GM12878 (cell line): Measurements from ENCODE around the gene PRDM15. TPM values are rescaled to one million over a fixed set of nuclear protein-coding genes. Genes with fewer than 3 reads are reported as not detected.

ENCODE experiments used
- ATAC-seq: fragments of 200-7000 bp; cut with Tn5 transposase; 3 replicates; pipeline ENCODE4 v1.9.1; 2020; ENCODE audit warnings: mild to moderate bottlenecking, moderate library complexity
- BruUV-seq: library from RNA; stranded (reverse); fragments of 400-500 nt; replicated peaks from 2 replicates; lab custom pipeline; 2021; lab: Mats Ljungman, UMichigan
- CTCF ChIA-PET: fragments of 300-600 bp; sonication (Branson Sonifier 250); formaldehyde crosslinking; extraction: SDS; loops from one replicate; lab custom pipeline; 2021; ENCODE audit warnings: inconsistent platforms; lab: Yijun Ruan, JAX
- POLR2A ChIA-PET: fragments of 350-600 bp; formaldehyde crosslinking; extraction: SDS; loops from one replicate; lab custom pipeline; 2021; ENCODE audit warnings: inconsistent platforms; lab: Charles Lee
- RAD21 ChIA-PET: fragments of 300-600 bp; sonication (Branson Sonifier 250); formaldehyde crosslinking; loops from one replicate; lab custom pipeline; 2023; ENCODE audit warnings: antibody characterized with exemption; ENCODE audit not compliant: unreplicated experiment; lab: Charles Lee
- SMC1A ChIA-PET: fragments of 300-600 bp; sonication (Branson Sonifier 250); formaldehyde crosslinking; loops from one replicate; lab custom pipeline; 2023; ENCODE audit not compliant: unreplicated experiment, uncharacterized antibody; lab: Charles Lee
- DNase-seq: peaks from one replicate; pipeline ENCODE4 v3.0.0-alpha.2; 2011; ENCODE audit warnings: low read depth, low spot score
- FAIRE-seq: peaks from 3 replicates; lab custom pipeline; 2011; peaks lifted over from hg19 to GRCh38; lab: Jason Lieb, UNC
- H2AFZ ChIP-seq: 2 replicates; pipeline ENCODE4 v1.6.0; 2011; ENCODE audit warnings: low read depth, low read length, control low read depth; ENCODE audit not compliant: control insufficient read depth
- H3K27ac ChIP-seq: 2 replicates; pipeline ENCODE4 v1.5.1; 2011; ENCODE audit warnings: control low read depth; ENCODE audit not compliant: control insufficient read depth, insufficient read depth
- H3K27me3 ChIP-seq, 2 experiments: replicated peaks in 1 of 2; 2 replicates each; pipeline versions ENCODE4 v1.6.0 to v1.6.1; 2011; ENCODE audit warnings: low read length in 1 of 2; ENCODE audit not compliant: control insufficient read depth in 2 of 2, insufficient read depth in 2 of 2
- H3K36me3 ChIP-seq, 2 experiments: 2 replicates each; pipeline ENCODE4 v1.5.1; 2011; ENCODE audit warnings: low read length in 1 of 2; ENCODE audit not compliant: control insufficient read depth in 2 of 2, insufficient read depth in 2 of 2
- H3K4me1 ChIP-seq: 2 replicates; pipeline ENCODE4 v1.6.1; 2011; ENCODE audit warnings: mild to moderate bottlenecking, low read length, moderate library complexity, mixed read lengths; ENCODE audit not compliant: control insufficient read depth, insufficient read depth
- H3K4me2 ChIP-seq: 2 replicates; pipeline ENCODE4 v1.6.0; 2011; ENCODE audit warnings: control low read depth; ENCODE audit not compliant: control insufficient read depth, insufficient read depth
- H3K4me3 ChIP-seq: fragments of 200-600 bp; sonication (generic); 2 replicates; pipeline ENCODE4 v1.5.1; 2016
- H3K79me2 ChIP-seq: 2 replicates; pipeline ENCODE4 v1.6.0; 2011; ENCODE audit warnings: low read length; ENCODE audit not compliant: control insufficient read depth, insufficient read depth
- H3K9ac ChIP-seq: 2 replicates; pipeline ENCODE4 v1.8.0; 2011; ENCODE audit warnings: low read length, control low read depth, mixed read lengths; ENCODE audit not compliant: control insufficient read depth, insufficient read depth
- H3K9me3 ChIP-seq: replicated peaks from 3 replicates; pipeline ENCODE4 v1.5.1; 2011; ENCODE audit warnings: mild to moderate bottlenecking, low read length; ENCODE audit not compliant: control insufficient read depth, insufficient read depth
- H4K20me1 ChIP-seq: 2 replicates; pipeline ENCODE4 v1.6.0; 2011; ENCODE audit not compliant: control insufficient read depth, insufficient read depth
- BACH1 ChIP-seq: fragments of 450-650 bp; IDR thresholded peaks from 2 replicates; pipeline ENCODE4 v1.6.1; 2017; ENCODE audit warnings: mild to moderate bottlenecking, borderline replicate concordance
- CBX5 ChIP-seq: sonication (generic); IDR thresholded peaks from 2 replicates; pipeline ENCODE4 v1.6.1; 2016; ENCODE audit warnings: low read depth, moderate library complexity, mild to moderate bottlenecking, inconsistent platforms
- E2F4 ChIP-seq: IDR thresholded peaks from 2 replicates; pipeline ENCODE4 v1.6.1; 2012; ENCODE audit warnings: low read depth, low read length, improper control_type of control experiment
- EED ChIP-seq: sonication (generic); IDR thresholded peaks from 2 replicates; pipeline ENCODE4 v1.6.1; 2016; ENCODE audit warnings: antibody characterized with exemption, low read depth
- NKRF ChIP-seq: fragments of 450-650 bp; conservative IDR thresholded peaks from 2 replicates; pipeline ENCODE4 v1.6.1; 2017; ENCODE audit warnings: mild to moderate bottlenecking, moderate library complexity
- NR2C2 ChIP-seq: IDR thresholded peaks from 2 replicates; pipeline ENCODE4 v1.6.1; 2011; ENCODE audit warnings: borderline replicate concordance, low read depth; ENCODE audit not compliant: control insufficient read depth, insufficient read length
- SMAD5 ChIP-seq: IDR thresholded peaks from 2 replicates; pipeline ENCODE4 v1.6.1; 2016; ENCODE audit warnings: antibody characterized with exemption, low read depth
- TAF1 ChIP-seq: IDR thresholded peaks from 2 replicates; pipeline ENCODE4 v1.6.1; 2011; ENCODE audit warnings: mild to moderate bottlenecking, low read depth, low read length, borderline replicate concordance
- TCF3 ChIP-seq: IDR thresholded peaks from 2 replicates; pipeline ENCODE4 v1.6.1; 2012; ENCODE audit warnings: low read depth, mild to moderate bottlenecking, low read length, borderline replicate concordance; ENCODE audit not compliant: insufficient read depth
- ZSCAN29 ChIP-seq: fragments of 450-650 bp; IDR thresholded peaks from 2 replicates; pipeline ENCODE4 v1.6.1; 2017; ENCODE audit warnings: mild to moderate bottlenecking, moderate library complexity
- ZZZ3 ChIP-seq: IDR thresholded peaks from 2 replicates; pipeline ENCODE4 v1.6.1; 2011; ENCODE audit warnings: low read depth; ENCODE audit not compliant: control insufficient read depth, insufficient read length
- whole genome bisulfite sequencing: methylation state at CpG from one replicate; pipeline ENCODE4 v1.1.6; 2016; ENCODE audit warnings: low lambda C conversion rate; ENCODE audit not compliant: insufficient replicate concordance, insufficient coverage; ENCODE audit errors: missing lambda C conversion rate; 5-methylcytosine and 5-hydroxymethylcytosine counted together
- in situ Hi-C: fragments of 300-500 bp; cut with MboI; formaldehyde crosslinking; loops from 9 replicates; pipeline ENCODE4 v1.14.3; 2018; ENCODE audit warnings: mixed read lengths
- intact Hi-C: fragments of 100-400 bp; cut with micrococcal nuclease; formaldehyde crosslinking; loops from one replicate; pipeline ENCODE4 v1.14.2; 2022; ENCODE audit not compliant: unreplicated experiment
- polyA plus RNA-seq, 11 experiments: library from polyadenylated mRNA; depleted of rRNA in 4 of 11; unstranded in 6 of 11; stranded (reverse) in 5 of 11; fragments of >200 nt; fragmentation: Nextera tagmentation in 4 of 11; fragmentation: Illumina TruSeq in 1 of 11; extraction: Ambion mirVana in 4 of 11; extraction: Trizol in 1 of 11; gene quantifications; 1 replicate in 1 of 11; 2 replicates in 10 of 11; pipeline versions ENCODE4 v1.2.1 to v1.2.3, GENCODE V29; 2011 to 2016; ENCODE audit warnings: inconsistent platforms in 2 of 11, missing spikeins in 2 of 11, low read depth in 1 of 11
- total RNA-seq, 4 experiments: library from RNA; depleted of rRNA in 3 of 4; stranded (reverse); fragments of >200 nt in 3 of 4; fragmentation: Illumina TruSeq in 1 of 4; extraction: Trizol in 1 of 4; gene quantifications; 2 replicates each; pipeline versions ENCODE4 v1.2.1 to v1.2.3, GENCODE V29; 2013 to 2021
- TF ChIP-seq, protein P1 (sequence below): fragments of 450-650 bp; IDR thresholded peaks from 2 replicates; pipeline ENCODE4 v1.6.1; 2017; ENCODE audit warnings: mild to moderate bottlenecking, moderate library complexity
- TF ChIP-seq, protein P2 (sequence below): IDR thresholded peaks from 2 replicates; pipeline ENCODE4 v1.6.1; 2011; ENCODE audit warnings: low read depth, mild to moderate bottlenecking, low read length, moderate library complexity, borderline replicate concordance; ENCODE audit errors: extremely low read depth

Gene PRDM15
- total and polyA plus RNA-seq, 10 of the 15 experiments (the other 5 are each of a cell fraction or from before 2014, with no cell fraction given) = 2.2 to 16.0 (median 8.6) TPM

GRCh38 chr21:41755934-41756773, 123.0 kb downstream of the PRDM15 start:
- in situ Hi-C loops = no loop called here
- CTCF ChIA-PET = interaction anchor here (0.6 to 2.2 kb wide), 3 partner anchors 17 to 355 kb away, joined by 3 to 6 read pairs (median 3); no protein-coding TSS in a partner anchor
- no peak for TF ChIP-seq E2F4
- no peak for TF ChIP-seq NKRF
- TF ChIP-seq EED = no peak
- no peak for TF ChIP-seq CBX5
- TF ChIP-seq TCF3 = no peak
- TF ChIP-seq ZZZ3 = no peak
- TF ChIP-seq BACH1 = no peak
- no peak for TF ChIP-seq TAF1
- TF ChIP-seq ZSCAN29 = no peak
- TF ChIP-seq, protein P1, sequence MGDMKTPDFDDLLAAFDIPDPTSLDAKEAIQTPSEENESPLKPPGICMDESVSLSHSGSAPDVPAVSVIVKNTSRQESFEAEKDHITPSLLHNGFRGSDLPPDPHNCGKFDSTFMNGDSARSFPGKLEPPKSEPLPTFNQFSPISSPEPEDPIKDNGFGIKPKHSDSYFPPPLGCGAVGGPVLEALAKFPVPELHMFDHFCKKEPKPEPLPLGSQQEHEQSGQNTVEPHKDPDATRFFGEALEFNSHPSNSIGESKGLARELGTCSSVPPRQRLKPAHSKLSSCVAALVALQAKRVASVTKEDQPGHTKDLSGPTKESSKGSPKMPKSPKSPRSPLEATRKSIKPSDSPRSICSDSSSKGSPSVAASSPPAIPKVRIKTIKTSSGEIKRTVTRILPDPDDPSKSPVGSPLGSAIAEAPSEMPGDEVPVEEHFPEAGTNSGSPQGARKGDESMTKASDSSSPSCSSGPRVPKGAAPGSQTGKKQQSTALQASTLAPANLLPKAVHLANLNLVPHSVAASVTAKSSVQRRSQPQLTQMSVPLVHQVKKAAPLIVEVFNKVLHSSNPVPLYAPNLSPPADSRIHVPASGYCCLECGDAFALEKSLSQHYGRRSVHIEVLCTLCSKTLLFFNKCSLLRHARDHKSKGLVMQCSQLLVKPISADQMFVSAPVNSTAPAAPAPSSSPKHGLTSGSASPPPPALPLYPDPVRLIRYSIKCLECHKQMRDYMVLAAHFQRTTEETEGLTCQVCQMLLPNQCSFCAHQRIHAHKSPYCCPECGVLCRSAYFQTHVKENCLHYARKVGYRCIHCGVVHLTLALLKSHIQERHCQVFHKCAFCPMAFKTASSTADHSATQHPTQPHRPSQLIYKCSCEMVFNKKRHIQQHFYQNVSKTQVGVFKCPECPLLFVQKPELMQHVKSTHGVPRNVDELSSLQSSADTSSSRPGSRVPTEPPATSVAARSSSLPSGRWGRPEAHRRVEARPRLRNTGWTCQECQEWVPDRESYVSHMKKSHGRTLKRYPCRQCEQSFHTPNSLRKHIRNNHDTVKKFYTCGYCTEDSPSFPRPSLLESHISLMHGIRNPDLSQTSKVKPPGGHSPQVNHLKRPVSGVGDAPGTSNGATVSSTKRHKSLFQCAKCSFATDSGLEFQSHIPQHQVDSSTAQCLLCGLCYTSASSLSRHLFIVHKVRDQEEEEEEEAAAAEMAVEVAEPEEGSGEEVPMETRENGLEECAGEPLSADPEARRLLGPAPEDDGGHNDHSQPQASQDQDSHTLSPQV = no peak
- TF ChIP-seq SMAD5 = no peak
- no peak for TF ChIP-seq NR2C2
- TF ChIP-seq, protein P2, sequence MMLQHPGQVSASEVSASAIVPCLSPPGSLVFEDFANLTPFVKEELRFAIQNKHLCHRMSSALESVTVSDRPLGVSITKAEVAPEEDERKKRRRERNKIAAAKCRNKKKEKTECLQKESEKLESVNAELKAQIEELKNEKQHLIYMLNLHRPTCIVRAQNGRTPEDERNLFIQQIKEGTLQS = no peak

More at GRCh38 chr21:41755934-41756773, 123.0 kb downstream of the PRDM15 start:
- Histone ChIP-seq H3K4me2 (no peak overlapping the region), H2AFZ (no peak overlapping the region), H3K9ac (no peak overlapping the region), H3K27me3 (peaks cover 0 to 4% of the 10 kb centered on the region in 2 experiments; a peak in 3 of 4 replicates), H3K9me3 (no peaks in the 10 kb centered on the region), H3K4me3 (no peak overlapping the region), H4K20me1 (no peaks in the 10 kb centered on the region), H3K27ac (no peak overlapping the region), H3K36me3 (no peaks in the 10 kb centered on the region), H3K4me1 (no peaks in the 10 kb centered on the region), H3K79me2 (no peaks in the 10 kb centered on the region)
- no TSS peak for BruUV-seq
- ATAC-seq = no peak
- ChIA-PET SMC1A (no interaction called here), RAD21 (interaction anchor here (1.3 kb wide), 1 partner anchor 13 kb away, joined by 3 read pairs; no protein-coding TSS in a partner anchor), POLR2A (no interaction called here)
- DNase-seq = no peak
- 57% methylated on average over 33 of the region's 33 CpGs for WGBS
- intact Hi-C loops = no loop called here
- no peak for FAIRE-seq
